ENCODE data around the gene NME7. TPM values are rescaled to one million over a fixed set of nuclear protein-coding genes. Genes with fewer than 3 reads are reported as not detected.

Gene NME7
- total RNA-seq, 1 experiment from 2014 or later = 21.8 TPM

DNA sequence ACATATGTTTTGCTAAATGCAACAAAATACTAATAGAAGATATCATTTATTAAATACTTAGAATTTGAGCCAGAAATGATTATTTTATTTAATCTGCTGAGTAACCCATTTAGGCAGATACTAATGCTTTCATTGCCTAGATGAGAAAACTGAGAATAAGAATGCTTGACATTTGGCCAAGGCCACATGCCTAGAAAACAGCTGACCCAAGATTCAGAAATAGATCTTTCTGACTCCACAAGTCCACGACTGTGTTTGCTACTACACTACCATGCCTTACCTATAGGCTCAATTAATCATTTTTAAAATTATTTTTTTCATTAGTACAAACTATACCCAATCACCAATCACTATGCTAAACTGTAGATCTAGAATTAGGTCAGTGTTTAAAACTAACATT is 131.5 kb downstream of the NME7 start:
- H4K20me1 ChIP-seq (ENCODE audit: insufficient read depth) = no peaks in the 10 kb centered on the region
- H3K9ac ChIP-seq (ENCODE audit: low read length) = no peak overlapping the region
- H2AFZ ChIP-seq (ENCODE audit: low read depth, low read length, poor library complexity, severe bottlenecking) = no peak overlapping the region
- intact Hi-C loops (cut with micrococcal nuclease) = no loop called here
- H3K4me1 ChIP-seq (ENCODE audit: control insufficient read depth in 1 of 2, insufficient read depth in 2 of 2, low read length in 2 of 2) = peaks cover 0 to 10% of the 10 kb centered on the region in 2 experiments; a peak in 2 of 4 replicates
- no peak overlapping the region for H3K4me2 ChIP-seq (ENCODE audit: low read length)
- no peaks in the 10 kb centered on the region for H3K27me3 ChIP-seq (ENCODE audit: insufficient read depth, low read length)
- ChIA-PET POLR2A (no interaction called here), RAD21 (ENCODE audit: low non-redundant PET in 1 of 2, low total read pairs in 2 of 2, uncharacterized antibody in 2 of 2, unreplicated experiment in 2 of 2) (no interaction called here), CTCF (no interaction called here)
- no peaks in the 10 kb centered on the region for H3K9me3 ChIP-seq (ENCODE audit: control insufficient read depth in 1 of 2, insufficient read depth in 1 of 2, low read depth in 1 of 2, low read length in 2 of 2)
- no peak overlapping the region for H3K27ac ChIP-seq (ENCODE audit: low read depth, low read length)
- TF ChIP-seq EZH2 (IDR thresholded peaks at IDR 0.05) = no peak
- TF ChIP-seq CBX3 (IDR thresholded peaks at IDR 0.05; ENCODE audit: low read depth) = no peak
- no peak for TF ChIP-seq EGR1 (IDR thresholded peaks at IDR 0.05; ENCODE audit: low read depth)
- no peak for TF ChIP-seq YY1 (IDR thresholded peaks at IDR 0.05; ENCODE audit: extremely low read depth, insufficient replicate concordance, low read depth, low read length)
- no peak for TF ChIP-seq SRF (IDR thresholded peaks at IDR 0.05; ENCODE audit: low read depth)
- TF ChIP-seq, protein P1, sequence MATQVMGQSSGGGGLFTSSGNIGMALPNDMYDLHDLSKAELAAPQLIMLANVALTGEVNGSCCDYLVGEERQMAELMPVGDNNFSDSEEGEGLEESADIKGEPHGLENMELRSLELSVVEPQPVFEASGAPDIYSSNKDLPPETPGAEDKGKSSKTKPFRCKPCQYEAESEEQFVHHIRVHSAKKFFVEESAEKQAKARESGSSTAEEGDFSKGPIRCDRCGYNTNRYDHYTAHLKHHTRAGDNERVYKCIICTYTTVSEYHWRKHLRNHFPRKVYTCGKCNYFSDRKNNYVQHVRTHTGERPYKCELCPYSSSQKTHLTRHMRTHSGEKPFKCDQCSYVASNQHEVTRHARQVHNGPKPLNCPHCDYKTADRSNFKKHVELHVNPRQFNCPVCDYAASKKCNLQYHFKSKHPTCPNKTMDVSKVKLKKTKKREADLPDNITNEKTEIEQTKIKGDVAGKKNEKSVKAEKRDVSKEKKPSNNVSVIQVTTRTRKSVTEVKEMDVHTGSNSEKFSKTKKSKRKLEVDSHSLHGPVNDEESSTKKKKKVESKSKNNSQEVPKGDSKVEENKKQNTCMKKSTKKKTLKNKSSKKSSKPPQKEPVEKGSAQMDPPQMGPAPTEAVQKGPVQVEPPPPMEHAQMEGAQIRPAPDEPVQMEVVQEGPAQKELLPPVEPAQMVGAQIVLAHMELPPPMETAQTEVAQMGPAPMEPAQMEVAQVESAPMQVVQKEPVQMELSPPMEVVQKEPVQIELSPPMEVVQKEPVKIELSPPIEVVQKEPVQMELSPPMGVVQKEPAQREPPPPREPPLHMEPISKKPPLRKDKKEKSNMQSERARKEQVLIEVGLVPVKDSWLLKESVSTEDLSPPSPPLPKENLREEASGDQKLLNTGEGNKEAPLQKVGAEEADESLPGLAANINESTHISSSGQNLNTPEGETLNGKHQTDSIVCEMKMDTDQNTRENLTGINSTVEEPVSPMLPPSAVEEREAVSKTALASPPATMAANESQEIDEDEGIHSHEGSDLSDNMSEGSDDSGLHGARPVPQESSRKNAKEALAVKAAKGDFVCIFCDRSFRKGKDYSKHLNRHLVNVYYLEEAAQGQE (IDR thresholded peaks at IDR 0.05; ENCODE audit: low read depth) = no peak
- no peak for TF ChIP-seq ZNF274 (IDR thresholded peaks at IDR 0.05; ENCODE audit: low read depth, low read length)
- TF ChIP-seq CEBPB (IDR thresholded peaks at IDR 0.05; ENCODE audit: low read depth) = no peak
- no peak for TF ChIP-seq EZH2phosphoT487 (IDR thresholded peaks at IDR 0.05; ENCODE audit: borderline replicate concordance)
- TF ChIP-seq, protein P2, sequence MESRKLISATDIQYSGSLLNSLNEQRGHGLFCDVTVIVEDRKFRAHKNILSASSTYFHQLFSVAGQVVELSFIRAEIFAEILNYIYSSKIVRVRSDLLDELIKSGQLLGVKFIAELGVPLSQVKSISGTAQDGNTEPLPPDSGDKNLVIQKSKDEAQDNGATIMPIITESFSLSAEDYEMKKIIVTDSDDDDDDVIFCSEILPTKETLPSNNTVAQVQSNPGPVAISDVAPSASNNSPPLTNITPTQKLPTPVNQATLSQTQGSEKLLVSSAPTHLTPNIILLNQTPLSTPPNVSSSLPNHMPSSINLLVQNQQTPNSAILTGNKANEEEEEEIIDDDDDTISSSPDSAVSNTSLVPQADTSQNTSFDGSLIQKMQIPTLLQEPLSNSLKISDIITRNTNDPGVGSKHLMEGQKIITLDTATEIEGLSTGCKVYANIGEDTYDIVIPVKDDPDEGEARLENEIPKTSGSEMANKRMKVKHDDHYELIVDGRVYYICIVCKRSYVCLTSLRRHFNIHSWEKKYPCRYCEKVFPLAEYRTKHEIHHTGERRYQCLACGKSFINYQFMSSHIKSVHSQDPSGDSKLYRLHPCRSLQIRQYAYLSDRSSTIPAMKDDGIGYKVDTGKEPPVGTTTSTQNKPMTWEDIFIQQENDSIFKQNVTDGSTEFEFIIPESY (IDR thresholded peaks at IDR 0.05; ENCODE audit: extremely low read depth, insufficient replicate concordance, low read length) = no peak
- TF ChIP-seq, protein P3, sequence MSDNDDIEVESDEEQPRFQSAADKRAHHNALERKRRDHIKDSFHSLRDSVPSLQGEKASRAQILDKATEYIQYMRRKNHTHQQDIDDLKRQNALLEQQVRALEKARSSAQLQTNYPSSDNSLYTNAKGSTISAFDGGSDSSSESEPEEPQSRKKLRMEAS (IDR thresholded peaks at IDR 0.05) = no peak
- no peak for TF ChIP-seq SP1 (IDR thresholded peaks at IDR 0.05; ENCODE audit: low read depth)
- no peak for TF ChIP-seq ZFX (IDR thresholded peaks at IDR 0.05)
- TF ChIP-seq POLR2A (IDR thresholded peaks at IDR 0.05; ENCODE audit: borderline replicate concordance, extremely low read depth, insufficient read depth, insufficient read length) = no peak
- TF ChIP-seq FOSL1 (IDR thresholded peaks at IDR 0.05; ENCODE audit: low read depth) = no peak
- TF ChIP-seq, protein P4, sequence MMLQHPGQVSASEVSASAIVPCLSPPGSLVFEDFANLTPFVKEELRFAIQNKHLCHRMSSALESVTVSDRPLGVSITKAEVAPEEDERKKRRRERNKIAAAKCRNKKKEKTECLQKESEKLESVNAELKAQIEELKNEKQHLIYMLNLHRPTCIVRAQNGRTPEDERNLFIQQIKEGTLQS (IDR thresholded peaks at IDR 0.05) = no peak
- TF ChIP-seq TCF7L2 (IDR thresholded peaks at IDR 0.05; ENCODE audit: borderline replicate concordance, extremely low read depth, insufficient read depth, insufficient read length) = no peak
- TF ChIP-seq, protein P5, sequence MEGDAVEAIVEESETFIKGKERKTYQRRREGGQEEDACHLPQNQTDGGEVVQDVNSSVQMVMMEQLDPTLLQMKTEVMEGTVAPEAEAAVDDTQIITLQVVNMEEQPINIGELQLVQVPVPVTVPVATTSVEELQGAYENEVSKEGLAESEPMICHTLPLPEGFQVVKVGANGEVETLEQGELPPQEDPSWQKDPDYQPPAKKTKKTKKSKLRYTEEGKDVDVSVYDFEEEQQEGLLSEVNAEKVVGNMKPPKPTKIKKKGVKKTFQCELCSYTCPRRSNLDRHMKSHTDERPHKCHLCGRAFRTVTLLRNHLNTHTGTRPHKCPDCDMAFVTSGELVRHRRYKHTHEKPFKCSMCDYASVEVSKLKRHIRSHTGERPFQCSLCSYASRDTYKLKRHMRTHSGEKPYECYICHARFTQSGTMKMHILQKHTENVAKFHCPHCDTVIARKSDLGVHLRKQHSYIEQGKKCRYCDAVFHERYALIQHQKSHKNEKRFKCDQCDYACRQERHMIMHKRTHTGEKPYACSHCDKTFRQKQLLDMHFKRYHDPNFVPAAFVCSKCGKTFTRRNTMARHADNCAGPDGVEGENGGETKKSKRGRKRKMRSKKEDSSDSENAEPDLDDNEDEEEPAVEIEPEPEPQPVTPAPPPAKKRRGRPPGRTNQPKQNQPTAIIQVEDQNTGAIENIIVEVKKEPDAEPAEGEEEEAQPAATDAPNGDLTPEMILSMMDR (IDR thresholded peaks at IDR 0.05 in 2 of 3, conservative IDR thresholded peaks at IDR 0.05 in 1 of 3; ENCODE audit: borderline replicate concordance in 1 of 3, insufficient read depth in 1 of 3, low read depth in 2 of 3, low read length in 2 of 3) = no peak
- no peak for TF ChIP-seq JUND (IDR thresholded peaks at IDR 0.05)
- no peak overlapping the region for H3K4me3 ChIP-seq (replicated peaks in 1 of 2; ENCODE audit: low read depth in 1 of 2, low read length in 2 of 2)
- BruUV-seq (replicated peaks) = no TSS peak
- H3K9me2 ChIP-seq (ENCODE audit: insufficient read depth) = no peaks in the 10 kb centered on the region
- ATAC-seq (no peak), DNase-seq (ENCODE audit: low read depth, low spot score) (no peak)
- no peaks in the 10 kb centered on the region for H3K36me3 ChIP-seq (ENCODE audit: control insufficient read depth in 1 of 2, insufficient read depth in 2 of 2, low read length in 2 of 2)
- H3K79me2 ChIP-seq (ENCODE audit: insufficient read depth, low read length) = no peaks in the 10 kb centered on the region
